Type B pancreatic cell (in vitro differentiated cells): Measurements from ENCODE around the gene SV2B. TPM values are rescaled to one million over a fixed set of nuclear protein-coding genes. Genes with fewer than 3 reads are reported as not detected.

Source experiments
- DNase-seq: peaks from one replicate; pipeline ENCODE4 v3.0.0; 2021; ENCODE audit warnings: mixed read lengths; ENCODE audit not compliant: unreplicated experiment; ENCODE audit errors: extremely low spot score
- H3K27ac Mint-ChIP-seq: 2 replicates; pipeline ENCODE4 v1.8.0; 2021; ENCODE audit warnings: mild to moderate bottlenecking, mixed read lengths
- H3K27me3 Mint-ChIP-seq: 2 replicates; pipeline ENCODE4 v1.8.0; 2021; ENCODE audit warnings: mixed read lengths
- H3K36me3 Mint-ChIP-seq: 2 replicates; pipeline ENCODE4 v1.8.0; 2021; ENCODE audit warnings: mixed read lengths
- H3K4me1 Mint-ChIP-seq: one replicate; pipeline ENCODE4 v1.8.0; 2021; ENCODE audit warnings: mixed read lengths; ENCODE audit not compliant: unreplicated experiment
- H3K4me3 Mint-ChIP-seq: 2 replicates; pipeline ENCODE4 v1.8.0; 2021; ENCODE audit warnings: mild to moderate bottlenecking, mixed read lengths
- H3K9me3 Mint-ChIP-seq: 2 replicates; pipeline ENCODE4 v1.8.0; 2021; ENCODE audit warnings: mixed read lengths
- CTCF ChIP-seq: fragments of 200-600 bp; sonication (generic); conservative IDR thresholded peaks from 2 replicates; pipeline ENCODE4 v1.5.0; 2021; ENCODE audit warnings: antibody characterized with exemption, mild to moderate bottlenecking
- total RNA-seq: library from RNA; stranded (reverse); gene quantifications from 2 replicates; pipeline ENCODE4 v1.2.1, GENCODE V29; 2021; ENCODE audit warnings: low replicate concordance

Gene SV2B
- total RNA-seq, 1 donor from 2014 or later = 1.7 TPM

GRCh38 chr15:91275844-91276243 lies 175.8 kb downstream of the SV2B start:
- Mint-ChIP-seq H3K27me3 (peaks cover 31% of the 10 kb centered on the region), H3K4me3 (no peak overlapping the region), H3K4me1 (no peaks in the 10 kb centered on the region), H3K36me3 (no peaks in the 10 kb centered on the region), H3K27ac (no peak overlapping the region), H3K9me3 (no peaks in the 10 kb centered on the region)
- no peak for DNase-seq
- TF ChIP-seq CTCF = no peak

GRCh38 chr15:91278951-91279350 lies 178.9 kb downstream of the SV2B start:
- no peak for TF ChIP-seq CTCF
- peaks cover 15% of the 10 kb centered on the region for H3K27me3 Mint-ChIP-seq
- DNase-seq = no peak
- no peaks in the 10 kb centered on the region for H3K4me1 Mint-ChIP-seq
- H3K4me3 Mint-ChIP-seq = no peak overlapping the region
- H3K9me3 Mint-ChIP-seq = no peaks in the 10 kb centered on the region
- no peaks in the 10 kb centered on the region for H3K36me3 Mint-ChIP-seq
- no peak overlapping the region for H3K27ac Mint-ChIP-seq

- no peaks in the 10 kb centered on the region for H3K9me3 Mint-ChIP-seq
- DNase-seq = no peak
- peaks cover 12% of the 10 kb centered on the region for H3K27me3 Mint-ChIP-seq
- no peaks in the 10 kb centered on the region for H3K4me1 Mint-ChIP-seq
- no peak overlapping the region for H3K4me3 Mint-ChIP-seq
- TF ChIP-seq CTCF = no peak
- H3K27ac Mint-ChIP-seq = no peak overlapping the region
- H3K36me3 Mint-ChIP-seq = no peaks in the 10 kb centered on the region
Observed at GRCh38 chr15:91279486-91279885, 179.4 kb downstream of the SV2B start.

GRCh38 chr15:91281947-91282346 lies 181.9 kb downstream of the SV2B start:
- no peaks in the 10 kb centered on the region for H3K4me1 Mint-ChIP-seq
- no peak overlapping the region for H3K4me3 Mint-ChIP-seq
- H3K27ac Mint-ChIP-seq = no peak overlapping the region
- no peaks in the 10 kb centered on the region for H3K36me3 Mint-ChIP-seq
- H3K9me3 Mint-ChIP-seq = no peaks in the 10 kb centered on the region
- DNase-seq = no peak
- peaks cover 13% of the 10 kb centered on the region for H3K27me3 Mint-ChIP-seq
- no peak for TF ChIP-seq CTCF

GRCh38 chr15:91282486-91282885 lies 182.4 kb downstream of the SV2B start:
- no peak for TF ChIP-seq CTCF
- no peaks in the 10 kb centered on the region for H3K9me3 Mint-ChIP-seq
- H3K4me1 Mint-ChIP-seq = no peaks in the 10 kb centered on the region
- DNase-seq = no peak
- peaks cover 16% of the 10 kb centered on the region for H3K27me3 Mint-ChIP-seq
- H3K4me3 Mint-ChIP-seq = no peak overlapping the region
- no peak overlapping the region for H3K27ac Mint-ChIP-seq
- no peaks in the 10 kb centered on the region for H3K36me3 Mint-ChIP-seq

- Mint-ChIP-seq H3K9me3 (no peaks in the 10 kb centered on the region), H3K27me3 (peaks cover 18% of the 10 kb centered on the region), H3K36me3 (no peaks in the 10 kb centered on the region), H3K4me1 (no peaks in the 10 kb centered on the region), H3K4me3 (no peak overlapping the region), H3K27ac (no peak overlapping the region)
- no peak for TF ChIP-seq CTCF
- no peak for DNase-seq
Observed at GRCh38 chr15:91283155-91283554, 183.1 kb downstream of the SV2B start.
